ENCODE results near the gene FAM217A. TPM values are rescaled to one million over a fixed set of nuclear protein-coding genes. Genes with fewer than 3 reads are reported as not detected.

Gene FAM217A
- polyA plus RNA-seq, 1 donor (not counting 4 experiments of a cell fraction or from before 2014, with no cell fraction given): not detected

GRCh38 chr6:4103929-4104328 is 25.0 kb upstream of the FAM217A start:
- TF ChIP-seq EZH2 (IDR thresholded peaks at IDR 0.05; ENCODE audit: low read length) (no peak), CTCF (optimal IDR thresholded peaks at IDR 0.05 in 1 of 3, IDR thresholded peaks at IDR 0.05 in 1 of 3, conservative IDR thresholded peaks at IDR 0.05 in 1 of 3; ENCODE audit: extremely low read depth in 1 of 3, insufficient read depth in 2 of 3, low read length in 3 of 3) (no peak)
- peak overlapping the region; percentile 46 for H3K4me2 ChIP-seq (ENCODE audit: control insufficient read depth, extremely low read depth, insufficient read depth, low read depth, low read length)

GRCh38 chr6:4102687-4103244 is 23.8 kb upstream of the FAM217A start:
- no peak overlapping the region for H3K4me2 ChIP-seq (ENCODE audit: control insufficient read depth, extremely low read depth, insufficient read depth, low read depth, low read length)
- no peaks in the 10 kb centered on the region for H3K9me3 ChIP-seq (ENCODE audit: control insufficient read depth, low read depth, low read length)
- peaks cover 6% of the 10 kb centered on the region for H3K4me1 ChIP-seq (ENCODE audit: control insufficient read depth, extremely low read depth, insufficient read depth, low read length)
- H3K4me3 ChIP-seq (ENCODE audit: control insufficient read depth in 2 of 3, extremely low read depth in 1 of 3, insufficient read depth in 2 of 3, low read depth in 1 of 3, low read length in 3 of 3): no peak overlapping the region
- dilution Hi-C loops (cut with MboI; ENCODE audit: extremely low pct_ligation_motif_present, low sequenced_read_pairs): no loop called here
- no peak overlapping the region for H3K27ac ChIP-seq (ENCODE audit: control insufficient read depth, insufficient read depth, low read length)
- no peak overlapping the region for H2AFZ ChIP-seq (ENCODE audit: control insufficient read depth, low read length)
- H3K27me3 ChIP-seq (ENCODE audit: control insufficient read depth, extremely low read depth, insufficient read depth, low read length): no peaks in the 10 kb centered on the region
- H3K9me1 ChIP-seq (ENCODE audit: control insufficient read depth, extremely low read depth, insufficient read depth, low read length): no peaks in the 10 kb centered on the region
- H3K79me2 ChIP-seq (ENCODE audit: control insufficient read depth, insufficient read depth, low read length): no peaks in the 10 kb centered on the region
- H3K9ac ChIP-seq (ENCODE audit: control insufficient read depth, extremely low read depth, insufficient read depth, low read length): no peak overlapping the region
- TF ChIP-seq EZH2 (IDR thresholded peaks at IDR 0.05; ENCODE audit: low read length): no peak
- no peak for TF ChIP-seq CTCF (optimal IDR thresholded peaks at IDR 0.05 in 1 of 3, IDR thresholded peaks at IDR 0.05 in 1 of 3, conservative IDR thresholded peaks at IDR 0.05 in 1 of 3; ENCODE audit: extremely low read depth in 1 of 3, insufficient read depth in 2 of 3, low read length in 3 of 3)
- H4K20me1 ChIP-seq (ENCODE audit: control insufficient read depth, extremely low read depth, insufficient read depth, low read length): no peaks in the 10 kb centered on the region
- DNase-seq (ENCODE audit: low read depth, low spot score): no peak
- FAIRE-seq: no peak
- no peaks in the 10 kb centered on the region for H3K36me3 ChIP-seq (ENCODE audit: control insufficient read depth in 2 of 2, extremely low read depth in 1 of 2, insufficient read depth in 2 of 2, low read length in 2 of 2)

More at GRCh38 chr6:4103929-4104328, 25.0 kb upstream of the FAM217A start:
- Histone ChIP-seq H3K36me3 (ENCODE audit: control insufficient read depth in 2 of 2, extremely low read depth in 1 of 2, insufficient read depth in 2 of 2, low read length in 2 of 2) (no peaks in the 10 kb centered on the region), H4K20me1 (ENCODE audit: control insufficient read depth, extremely low read depth, insufficient read depth, low read length) (no peaks in the 10 kb centered on the region), H3K9me1 (ENCODE audit: control insufficient read depth, extremely low read depth, insufficient read depth, low read length) (no peaks in the 10 kb centered on the region), H3K9me3 (ENCODE audit: control insufficient read depth, low read depth, low read length) (no peaks in the 10 kb centered on the region), H2AFZ (ENCODE audit: control insufficient read depth, low read length) (no peak overlapping the region), H3K4me3 (ENCODE audit: control insufficient read depth in 2 of 3, extremely low read depth in 1 of 3, insufficient read depth in 2 of 3, low read depth in 1 of 3, low read length in 3 of 3) (no peak overlapping the region), H3K27me3 (ENCODE audit: control insufficient read depth, extremely low read depth, insufficient read depth, low read length) (no peaks in the 10 kb centered on the region), H3K9ac (ENCODE audit: control insufficient read depth, extremely low read depth, insufficient read depth, low read length) (no peak overlapping the region), H3K27ac (ENCODE audit: control insufficient read depth, insufficient read depth, low read length) (no peak overlapping the region), H3K79me2 (ENCODE audit: control insufficient read depth, insufficient read depth, low read length) (no peaks in the 10 kb centered on the region), H3K4me1 (ENCODE audit: control insufficient read depth, extremely low read depth, insufficient read depth, low read length) (peaks cover 6% of the 10 kb centered on the region)
- DNase-seq (ENCODE audit: low read depth, low spot score) (peak; percentile 28), FAIRE-seq (peak; percentile 94)
- dilution Hi-C loops (cut with MboI; ENCODE audit: extremely low pct_ligation_motif_present, low sequenced_read_pairs): no loop called here

Data from keratinocyte (primary cell).